ENCODE measurements around the gene HRNR.

Gene HRNR

GRCh38 chr1:152170287-152170905 lies 53.6 kb downstream of the HRNR start:
- H3K4me3 ChIP-seq (ENCODE audit: low read depth, low read length), result no peak overlapping the region
- no peak for DNase-seq (ENCODE audit: low read depth, low spot score)
- TF ChIP-seq, protein P1, sequence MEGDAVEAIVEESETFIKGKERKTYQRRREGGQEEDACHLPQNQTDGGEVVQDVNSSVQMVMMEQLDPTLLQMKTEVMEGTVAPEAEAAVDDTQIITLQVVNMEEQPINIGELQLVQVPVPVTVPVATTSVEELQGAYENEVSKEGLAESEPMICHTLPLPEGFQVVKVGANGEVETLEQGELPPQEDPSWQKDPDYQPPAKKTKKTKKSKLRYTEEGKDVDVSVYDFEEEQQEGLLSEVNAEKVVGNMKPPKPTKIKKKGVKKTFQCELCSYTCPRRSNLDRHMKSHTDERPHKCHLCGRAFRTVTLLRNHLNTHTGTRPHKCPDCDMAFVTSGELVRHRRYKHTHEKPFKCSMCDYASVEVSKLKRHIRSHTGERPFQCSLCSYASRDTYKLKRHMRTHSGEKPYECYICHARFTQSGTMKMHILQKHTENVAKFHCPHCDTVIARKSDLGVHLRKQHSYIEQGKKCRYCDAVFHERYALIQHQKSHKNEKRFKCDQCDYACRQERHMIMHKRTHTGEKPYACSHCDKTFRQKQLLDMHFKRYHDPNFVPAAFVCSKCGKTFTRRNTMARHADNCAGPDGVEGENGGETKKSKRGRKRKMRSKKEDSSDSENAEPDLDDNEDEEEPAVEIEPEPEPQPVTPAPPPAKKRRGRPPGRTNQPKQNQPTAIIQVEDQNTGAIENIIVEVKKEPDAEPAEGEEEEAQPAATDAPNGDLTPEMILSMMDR (IDR thresholded peaks at IDR 0.05; ENCODE audit: low read depth, low read length), result no peak
- in situ Hi-C loops (cut with HindIII; ENCODE audit: low sequenced_read_pairs), result no loop called here

GRCh38 chr1:152169366-152170025 lies 54.5 kb downstream of the HRNR start:
- TF ChIP-seq, protein P1 (IDR thresholded peaks at IDR 0.05; ENCODE audit: low read depth, low read length), result no peak
- DNase-seq (ENCODE audit: low read depth, low spot score), result no peak
- H3K4me3 ChIP-seq (ENCODE audit: low read depth, low read length), result no peak overlapping the region
- in situ Hi-C loops (cut with HindIII; ENCODE audit: low sequenced_read_pairs), result no loop called here

GRCh38 chr1:152168535-152168868 lies 55.5 kb downstream of the HRNR start:
- no peak overlapping the region for H3K4me3 ChIP-seq (ENCODE audit: low read depth, low read length)
- TF ChIP-seq, protein P1 (IDR thresholded peaks at IDR 0.05; ENCODE audit: low read depth, low read length), result no peak
- in situ Hi-C loops (cut with HindIII; ENCODE audit: low sequenced_read_pairs), result no loop called here
- no peak for DNase-seq (ENCODE audit: low read depth, low spot score)

DNA sequence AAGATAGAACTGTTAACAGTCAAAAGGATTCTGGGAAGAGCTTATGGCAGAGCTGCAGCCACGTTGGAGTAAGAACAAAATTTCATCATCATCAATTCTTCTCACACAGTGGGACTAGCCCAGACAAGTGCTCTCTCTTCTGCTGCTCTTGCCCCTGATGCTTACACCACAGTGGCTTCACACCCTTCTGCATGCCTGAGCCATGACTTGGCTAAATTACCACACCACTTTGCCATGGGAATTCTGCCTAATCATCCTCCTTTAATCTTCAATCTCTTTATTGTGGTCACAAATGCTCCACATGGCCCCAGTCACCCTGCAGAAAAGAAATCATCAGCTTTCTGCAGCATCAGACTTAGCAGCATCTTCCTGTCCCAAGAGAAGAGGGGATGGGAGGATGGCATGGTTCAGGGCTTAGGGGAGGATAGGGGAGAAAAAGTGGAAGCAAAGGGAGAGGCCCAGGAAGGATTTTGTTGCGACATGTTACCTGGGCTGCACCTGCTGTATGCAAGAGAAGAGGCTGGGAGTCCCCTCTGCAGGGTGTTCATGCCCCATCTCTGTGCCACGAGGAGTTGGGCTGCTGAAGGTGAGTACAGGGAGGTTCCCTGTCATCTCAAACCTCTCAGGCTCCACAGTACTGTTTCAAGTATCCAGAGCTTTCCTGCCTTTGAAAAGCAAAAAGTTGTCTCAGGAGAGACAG lies 56.0 kb downstream of the HRNR start:
- H3K4me3 ChIP-seq (ENCODE audit: low read depth, low read length), result no peak overlapping the region
- TF ChIP-seq, protein P1 (IDR thresholded peaks at IDR 0.05; ENCODE audit: low read depth, low read length), result no peak
- peak; percentile 76 for DNase-seq (ENCODE audit: low read depth, low spot score)
- in situ Hi-C loops (cut with HindIII; ENCODE audit: low sequenced_read_pairs), result no loop called here

GRCh38 chr1:152166966-152167365 lies 57.0 kb downstream of the HRNR start:
- no peak overlapping the region for H3K4me3 ChIP-seq (ENCODE audit: low read depth, low read length)
- TF ChIP-seq, protein P1 (IDR thresholded peaks at IDR 0.05; ENCODE audit: low read depth, low read length), result no peak
- no peak for DNase-seq (ENCODE audit: low read depth, low spot score)
- in situ Hi-C loops (cut with HindIII; ENCODE audit: low sequenced_read_pairs), result no loop called here

DNA sequence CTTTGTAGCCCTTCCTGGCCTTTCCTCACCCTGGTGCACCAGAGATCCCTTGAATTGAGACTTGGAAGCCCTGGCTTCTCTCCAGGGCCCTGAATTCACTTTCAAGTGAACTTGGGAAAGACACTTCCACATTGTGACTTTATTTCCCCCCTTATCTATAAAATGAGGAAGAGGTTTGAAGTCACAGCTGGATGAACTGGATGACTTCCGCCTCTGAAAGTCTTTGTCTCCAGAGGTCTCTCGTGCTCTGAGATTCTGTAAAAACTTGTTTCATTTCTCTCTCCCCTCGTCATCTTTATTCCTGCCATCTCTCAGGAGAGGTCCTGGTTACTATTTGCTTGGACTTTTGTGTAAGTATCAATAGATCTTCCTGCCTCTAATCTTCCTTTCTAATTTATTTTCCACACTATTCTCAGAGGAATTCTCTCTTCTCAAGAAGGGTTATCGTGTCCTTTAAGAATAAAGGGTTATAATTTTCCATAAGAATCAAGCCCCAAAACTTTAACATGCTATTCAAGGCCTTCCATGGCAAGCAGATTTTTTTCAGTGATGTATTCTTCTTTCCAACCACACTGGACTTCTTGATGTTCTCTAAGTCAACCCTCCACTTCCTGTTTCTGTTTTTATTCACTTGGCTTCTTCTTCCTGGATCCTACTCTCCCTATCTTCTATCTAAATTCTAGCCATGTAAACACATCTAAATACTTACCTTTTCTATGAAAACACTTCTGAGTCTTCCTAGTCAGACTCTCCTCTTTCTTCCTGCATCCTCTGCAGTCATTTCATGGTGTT lies 58.5 kb downstream of the HRNR start:
- DNase-seq (ENCODE audit: low read depth, low spot score), result no peak
- TF ChIP-seq, protein P1 (IDR thresholded peaks at IDR 0.05; ENCODE audit: low read depth, low read length), result no peak
- H3K4me3 ChIP-seq (ENCODE audit: low read depth, low read length), result no peak overlapping the region
- in situ Hi-C loops (cut with HindIII; ENCODE audit: low sequenced_read_pairs), result no loop called here

All from astrocyte of the spinal cord (primary cell).